ENCODE results near the gene ATP6V1F. TPM values are rescaled to one million over a fixed set of nuclear protein-coding genes. Genes with fewer than 3 reads are reported as not detected.

The ATP6V1F gene
- total and polyA plus RNA-seq, 3 donors from 2014 or later: 133 to 414 (median 166) TPM

DNA sequence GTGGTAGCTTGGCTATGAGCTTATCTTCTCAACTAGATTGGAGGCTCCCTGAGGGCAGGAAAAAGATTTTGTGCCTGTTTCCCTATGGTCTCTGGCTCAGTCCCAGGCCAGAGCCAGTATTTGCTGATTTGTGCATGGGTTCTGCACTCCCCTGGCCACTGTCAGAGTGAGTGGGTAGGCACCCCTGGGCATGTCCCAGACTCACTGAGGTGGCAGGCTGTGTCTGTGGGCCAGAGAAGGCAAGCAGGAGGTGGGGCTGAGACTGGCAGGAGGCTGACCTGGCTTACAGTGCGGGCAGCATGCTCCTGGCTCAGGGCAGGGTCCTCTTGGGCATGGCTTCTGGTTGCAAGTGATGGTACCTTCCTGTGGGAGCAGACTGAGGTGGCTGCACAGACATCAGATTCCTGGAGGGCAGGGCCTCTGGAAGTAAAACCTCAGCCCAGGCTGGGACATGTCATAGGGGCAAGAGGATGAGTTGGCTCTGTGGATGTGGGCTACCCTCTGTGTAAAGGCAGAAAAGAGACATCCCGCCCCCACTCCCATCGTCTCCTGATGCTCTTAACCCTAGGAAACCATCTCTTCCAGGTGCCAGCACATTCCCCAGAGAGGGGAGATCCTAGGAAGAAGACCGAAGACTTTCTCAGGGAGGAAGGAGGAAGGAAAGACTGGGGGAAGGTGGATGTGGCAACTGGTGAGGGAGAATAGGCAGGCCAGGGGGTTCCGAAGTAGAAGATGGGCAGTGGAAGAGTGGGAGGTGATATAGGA, 43.5 kb downstream of the ATP6V1F start:
- TF ChIP-seq, protein P1, sequence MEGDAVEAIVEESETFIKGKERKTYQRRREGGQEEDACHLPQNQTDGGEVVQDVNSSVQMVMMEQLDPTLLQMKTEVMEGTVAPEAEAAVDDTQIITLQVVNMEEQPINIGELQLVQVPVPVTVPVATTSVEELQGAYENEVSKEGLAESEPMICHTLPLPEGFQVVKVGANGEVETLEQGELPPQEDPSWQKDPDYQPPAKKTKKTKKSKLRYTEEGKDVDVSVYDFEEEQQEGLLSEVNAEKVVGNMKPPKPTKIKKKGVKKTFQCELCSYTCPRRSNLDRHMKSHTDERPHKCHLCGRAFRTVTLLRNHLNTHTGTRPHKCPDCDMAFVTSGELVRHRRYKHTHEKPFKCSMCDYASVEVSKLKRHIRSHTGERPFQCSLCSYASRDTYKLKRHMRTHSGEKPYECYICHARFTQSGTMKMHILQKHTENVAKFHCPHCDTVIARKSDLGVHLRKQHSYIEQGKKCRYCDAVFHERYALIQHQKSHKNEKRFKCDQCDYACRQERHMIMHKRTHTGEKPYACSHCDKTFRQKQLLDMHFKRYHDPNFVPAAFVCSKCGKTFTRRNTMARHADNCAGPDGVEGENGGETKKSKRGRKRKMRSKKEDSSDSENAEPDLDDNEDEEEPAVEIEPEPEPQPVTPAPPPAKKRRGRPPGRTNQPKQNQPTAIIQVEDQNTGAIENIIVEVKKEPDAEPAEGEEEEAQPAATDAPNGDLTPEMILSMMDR (IDR thresholded peaks at IDR 0.05): no peak
- no peak for TF ChIP-seq POLR2A (IDR thresholded peaks at IDR 0.05)
- H3K27ac ChIP-seq: no peak overlapping the region
- intact Hi-C loops (cut with DNase I; ENCODE audit: low total_unique reads): no loop called here
- no peak for DNase-seq
- no peaks in the 10 kb centered on the region for H3K27me3 ChIP-seq
- no peaks in the 10 kb centered on the region for H3K36me3 ChIP-seq (ENCODE audit: low read depth, missing control alignments)
- WGBS, 2 donors: 95 to 96% methylated on average over 5 of the region's 5 CpGs
- no peaks in the 10 kb centered on the region for H3K4me1 ChIP-seq
- no peak overlapping the region for H3K4me3 ChIP-seq
- H3K9me3 ChIP-seq: no peaks in the 10 kb centered on the region

DNA sequence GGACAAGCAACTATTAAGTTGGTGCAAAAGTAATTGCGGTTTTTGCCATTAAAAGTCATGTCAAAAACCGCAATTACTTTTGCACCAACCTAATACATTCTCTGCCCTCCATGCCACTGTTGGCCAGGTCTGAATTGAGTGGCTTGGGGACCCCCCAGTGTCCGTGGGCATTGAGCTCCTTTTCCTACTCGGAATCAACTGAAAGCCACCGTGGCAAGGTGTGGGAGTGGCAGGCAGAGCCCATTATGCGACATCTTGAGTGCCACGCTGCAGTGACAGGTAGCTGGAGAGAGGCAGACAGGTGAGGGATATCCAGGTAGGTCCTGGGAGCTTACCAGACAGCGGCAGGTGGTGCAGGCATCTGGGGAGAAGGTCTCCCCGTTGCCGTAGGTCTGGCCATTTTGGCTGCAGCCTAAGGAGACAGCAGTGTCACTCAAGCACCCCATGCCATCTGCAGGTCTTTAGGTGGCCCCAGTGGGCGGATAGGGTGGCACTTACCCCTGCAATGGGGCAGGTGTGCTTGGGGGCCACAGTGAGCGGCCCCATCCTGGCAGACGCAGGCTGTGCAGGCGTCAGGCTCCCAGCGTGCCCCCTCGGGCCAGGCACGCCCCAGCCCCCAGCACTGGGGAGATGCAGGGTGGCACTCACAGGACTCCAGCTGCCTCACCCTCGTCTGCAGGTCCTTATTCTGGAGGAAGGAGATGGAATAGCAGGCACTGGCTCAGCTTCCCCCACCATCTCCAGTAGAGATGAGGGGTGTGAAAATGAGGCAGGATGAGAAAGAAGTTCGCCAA, 44.3 kb downstream of the ATP6V1F start:
- H3K9me3 ChIP-seq: no peaks in the 10 kb centered on the region
- intact Hi-C loops (cut with DNase I; ENCODE audit: low total_unique reads): no loop called here
- H3K36me3 ChIP-seq (ENCODE audit: low read depth, missing control alignments): no peaks in the 10 kb centered on the region
- 85 to 88% methylated on average over 8 to 19 of the region's 19 CpGs for WGBS, 2 donors
- H3K27me3 ChIP-seq: no peaks in the 10 kb centered on the region
- no peak overlapping the region for H3K27ac ChIP-seq
- TF ChIP-seq, protein P1 (IDR thresholded peaks at IDR 0.05): no peak
- no peak for TF ChIP-seq POLR2A (IDR thresholded peaks at IDR 0.05)
- no peak overlapping the region for H3K4me3 ChIP-seq
- no peak for DNase-seq
- H3K4me1 ChIP-seq: no peaks in the 10 kb centered on the region

DNA sequence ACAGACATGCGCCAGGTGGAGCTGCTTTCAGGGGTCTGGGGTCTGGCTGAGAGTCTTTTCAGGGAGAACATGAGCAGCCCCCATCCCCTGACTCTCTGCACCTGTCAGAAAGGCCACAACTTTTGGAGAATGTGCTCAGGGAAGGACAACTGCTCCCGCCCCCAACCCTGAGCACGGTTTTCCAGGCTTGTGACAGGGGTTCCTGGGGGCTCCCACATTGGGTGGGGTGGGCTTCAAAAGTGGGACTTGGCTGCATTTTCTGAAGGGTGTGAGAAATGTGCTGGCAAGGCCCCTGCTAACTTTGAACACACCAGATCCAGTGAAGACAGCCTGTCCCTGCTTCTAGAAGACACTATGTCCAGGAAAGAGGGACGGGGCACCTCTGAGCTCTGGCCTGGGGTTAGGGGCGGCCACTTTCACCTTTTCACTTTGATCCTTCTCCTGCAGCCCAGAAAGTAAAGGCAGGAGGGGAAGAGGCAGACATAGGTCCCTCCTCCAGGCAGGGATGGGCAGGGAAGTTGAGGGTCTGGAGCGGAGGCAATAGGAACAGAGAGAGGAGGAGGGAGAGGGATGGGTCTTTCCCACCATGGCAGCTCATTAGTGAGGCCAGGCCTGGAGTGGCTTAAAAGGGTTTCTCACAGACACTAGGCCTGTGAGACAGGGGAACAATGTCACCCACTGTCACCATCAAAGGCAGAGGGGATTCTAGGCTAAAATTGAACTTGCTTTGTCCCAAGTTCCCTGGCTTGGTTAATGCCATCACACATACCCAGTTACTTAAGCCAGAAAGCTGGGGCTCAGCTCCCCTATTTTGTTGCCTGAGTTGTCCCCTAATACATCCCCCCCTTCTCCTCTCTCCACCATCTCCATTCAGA, 46.3 kb downstream of the ATP6V1F start:
- WGBS, 2 donors: 80 to 81% methylated on average over 4 to 6 of the region's 6 CpGs
- Histone ChIP-seq H3K36me3 (ENCODE audit: low read depth, missing control alignments) (no peaks in the 10 kb centered on the region), H3K27ac (no peak overlapping the region), H3K9me3 (no peaks in the 10 kb centered on the region), H3K27me3 (no peaks in the 10 kb centered on the region), H3K4me1 (no peaks in the 10 kb centered on the region), H3K4me3 (no peak overlapping the region)
- DNase-seq: no peak
- TF ChIP-seq POLR2A (IDR thresholded peaks at IDR 0.05): no peak
- TF ChIP-seq, protein P1 (IDR thresholded peaks at IDR 0.05): no peak
- intact Hi-C loops (cut with DNase I; ENCODE audit: low total_unique reads): no loop called here

DNA sequence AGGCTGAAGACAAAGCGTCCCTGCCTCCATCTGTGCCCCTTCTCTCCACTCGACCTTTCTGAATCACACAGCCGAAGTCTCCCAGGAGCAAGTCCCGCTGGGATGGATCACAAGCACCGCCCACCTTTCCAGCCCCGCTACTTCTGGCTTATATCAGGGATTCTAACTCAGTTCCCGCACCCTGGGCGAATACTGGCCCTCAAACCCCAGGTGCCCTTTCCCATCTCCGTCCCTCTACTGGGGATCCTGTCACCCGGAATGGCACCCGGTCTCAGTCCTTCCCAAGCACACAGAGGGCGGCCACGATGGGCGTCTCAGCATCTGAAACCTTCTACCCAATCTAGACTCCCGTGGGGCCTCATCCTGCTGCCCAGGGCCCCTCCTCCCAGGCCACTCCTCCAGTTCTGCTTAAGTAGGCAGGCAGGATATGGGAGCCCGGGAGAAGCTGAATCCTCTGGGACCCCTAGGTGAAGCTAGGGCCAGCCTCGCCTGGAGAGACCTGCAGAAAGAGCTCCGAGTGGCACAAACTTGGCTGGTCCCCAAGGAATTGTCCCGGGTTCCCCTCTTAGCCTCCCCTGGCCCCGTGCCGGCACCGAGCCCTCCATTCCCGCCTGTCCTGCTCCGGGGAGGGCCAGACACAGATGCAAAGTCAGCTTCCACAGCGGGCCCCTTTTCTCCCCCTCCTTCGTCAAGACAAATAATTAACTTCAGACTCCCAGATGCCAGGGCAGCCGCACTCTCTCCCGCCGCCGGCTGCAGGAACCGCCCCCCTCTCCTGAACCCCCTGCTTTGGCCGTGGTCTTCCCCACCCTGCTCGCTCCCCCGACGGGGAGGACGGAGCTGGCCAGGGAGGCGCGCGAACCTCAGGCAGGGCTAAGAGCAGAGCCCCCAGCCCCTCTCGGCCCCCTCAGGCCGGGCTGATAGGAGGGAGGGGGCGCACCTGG, 47.2 kb downstream of the ATP6V1F start:
- H3K36me3 ChIP-seq (ENCODE audit: low read depth, missing control alignments): no peaks in the 10 kb centered on the region
- H3K27me3 ChIP-seq: no peaks in the 10 kb centered on the region
- 4 to 18% methylated on average over 32 to 37 of the region's 42 CpGs for WGBS, 2 donors
- H3K27ac ChIP-seq: no peak overlapping the region
- no peaks in the 10 kb centered on the region for H3K9me3 ChIP-seq
- no peak for DNase-seq
- no peak for TF ChIP-seq POLR2A (IDR thresholded peaks at IDR 0.05)
- TF ChIP-seq, protein P1 (IDR thresholded peaks at IDR 0.05): no peak
- intact Hi-C loops (cut with DNase I; ENCODE audit: low total_unique reads): no loop called here
- no peaks in the 10 kb centered on the region for H3K4me1 ChIP-seq
- H3K4me3 ChIP-seq: peak overlapping the region in 1 of 2 donors; percentile 20

All from testis (tissue), 3 donors.